Neural progenitor cell (in vitro differentiated cells): Measurements from ENCODE around the gene IREB2.

Experiments
- EZH2 ChIP-seq: fragments of 200-600 bp; sonication (generic); IDR thresholded peaks from 2 replicates; pipeline ENCODE4 v1.6.1; 2017; ENCODE audit warnings: antibody characterized with exemption, mild to moderate bottlenecking, moderate library complexity
- TF ChIP-seq, protein P1 (sequence below): fragments of 200-600 bp; sonication (generic); IDR thresholded peaks from 2 replicates; pipeline ENCODE4 v1.5.1; 2017; ENCODE audit warnings: antibody characterized with exemption, mild to moderate bottlenecking

DNA sequence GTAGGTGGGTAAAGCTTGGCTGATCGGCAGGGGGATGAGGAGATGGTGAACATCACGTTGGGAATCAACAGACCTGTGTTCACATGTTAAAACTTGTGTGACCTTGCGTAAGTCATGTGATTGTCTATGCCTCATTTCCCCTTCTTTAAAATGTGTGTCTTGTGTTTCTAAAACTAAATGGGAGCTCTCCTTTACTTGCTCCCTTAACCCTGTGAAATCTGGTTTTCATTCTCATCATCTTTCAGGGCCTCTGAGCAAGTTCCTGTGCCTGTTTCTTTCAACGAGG lies 29.7 kb upstream of the IREB2 start:
- TF ChIP-seq, protein P1, sequence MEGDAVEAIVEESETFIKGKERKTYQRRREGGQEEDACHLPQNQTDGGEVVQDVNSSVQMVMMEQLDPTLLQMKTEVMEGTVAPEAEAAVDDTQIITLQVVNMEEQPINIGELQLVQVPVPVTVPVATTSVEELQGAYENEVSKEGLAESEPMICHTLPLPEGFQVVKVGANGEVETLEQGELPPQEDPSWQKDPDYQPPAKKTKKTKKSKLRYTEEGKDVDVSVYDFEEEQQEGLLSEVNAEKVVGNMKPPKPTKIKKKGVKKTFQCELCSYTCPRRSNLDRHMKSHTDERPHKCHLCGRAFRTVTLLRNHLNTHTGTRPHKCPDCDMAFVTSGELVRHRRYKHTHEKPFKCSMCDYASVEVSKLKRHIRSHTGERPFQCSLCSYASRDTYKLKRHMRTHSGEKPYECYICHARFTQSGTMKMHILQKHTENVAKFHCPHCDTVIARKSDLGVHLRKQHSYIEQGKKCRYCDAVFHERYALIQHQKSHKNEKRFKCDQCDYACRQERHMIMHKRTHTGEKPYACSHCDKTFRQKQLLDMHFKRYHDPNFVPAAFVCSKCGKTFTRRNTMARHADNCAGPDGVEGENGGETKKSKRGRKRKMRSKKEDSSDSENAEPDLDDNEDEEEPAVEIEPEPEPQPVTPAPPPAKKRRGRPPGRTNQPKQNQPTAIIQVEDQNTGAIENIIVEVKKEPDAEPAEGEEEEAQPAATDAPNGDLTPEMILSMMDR = no peak
- no peak for TF ChIP-seq EZH2
